ENCODE data around the gene ARID5A. TPM values are rescaled to one million over a fixed set of nuclear protein-coding genes. Genes with fewer than 3 reads are reported as not detected.

ARID5A gene
- total and polyA plus RNA-seq, 2 of the 13 experiments (the other 11 are each of a cell fraction or from before 2014, with no cell fraction given), result 6.0 to 9.5 TPM

DNA sequence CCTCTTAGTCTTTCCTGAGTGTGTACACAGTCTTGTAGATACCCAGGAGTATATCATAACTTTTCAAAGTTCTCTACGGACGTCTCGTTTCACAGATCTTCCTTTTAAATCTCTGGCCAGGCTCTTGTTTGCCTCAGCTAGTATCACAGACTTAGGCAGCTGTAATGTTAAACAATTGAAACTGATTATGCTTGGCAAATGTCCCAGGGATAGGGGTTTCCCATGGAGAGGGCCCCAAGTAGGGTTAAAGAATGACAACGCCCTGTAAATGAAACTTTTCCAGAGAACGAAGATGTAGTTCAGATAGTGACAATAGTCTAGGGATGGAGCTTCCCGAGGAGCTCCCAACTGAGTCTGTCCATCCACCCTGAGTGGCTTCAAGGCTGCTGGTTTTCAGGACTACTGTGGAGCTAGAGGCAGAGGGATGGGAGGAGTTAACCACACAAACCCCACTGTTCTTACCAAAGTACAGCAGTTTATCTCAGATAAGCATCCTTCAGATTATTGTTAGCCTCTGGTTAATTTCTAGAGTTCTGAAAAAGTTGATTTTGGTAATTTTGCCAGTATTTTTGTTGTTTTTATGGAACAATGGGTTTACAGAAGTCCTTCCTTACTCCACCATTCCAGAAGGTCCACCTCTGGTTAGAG is 40.4 kb upstream of the ARID5A start (continued):
- TF ChIP-seq, protein P1, sequence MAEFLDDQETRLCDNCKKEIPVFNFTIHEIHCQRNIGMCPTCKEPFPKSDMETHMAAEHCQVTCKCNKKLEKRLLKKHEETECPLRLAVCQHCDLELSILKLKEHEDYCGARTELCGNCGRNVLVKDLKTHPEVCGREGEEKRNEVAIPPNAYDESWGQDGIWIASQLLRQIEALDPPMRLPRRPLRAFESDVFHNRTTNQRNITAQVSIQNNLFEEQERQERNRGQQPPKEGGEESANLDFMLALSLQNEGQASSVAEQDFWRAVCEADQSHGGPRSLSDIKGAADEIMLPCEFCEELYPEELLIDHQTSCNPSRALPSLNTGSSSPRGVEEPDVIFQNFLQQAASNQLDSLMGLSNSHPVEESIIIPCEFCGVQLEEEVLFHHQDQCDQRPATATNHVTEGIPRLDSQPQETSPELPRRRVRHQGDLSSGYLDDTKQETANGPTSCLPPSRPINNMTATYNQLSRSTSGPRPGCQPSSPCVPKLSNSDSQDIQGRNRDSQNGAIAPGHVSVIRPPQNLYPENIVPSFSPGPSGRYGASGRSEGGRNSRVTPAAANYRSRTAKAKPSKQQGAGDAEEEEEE (CRISPR knock-in tag; IDR thresholded peaks at IDR 0.05; ENCODE audit: borderline replicate concordance), result no peak
- no peak for TF ChIP-seq WIZ (CRISPR knock-in tag; IDR thresholded peaks at IDR 0.05)

DNA sequence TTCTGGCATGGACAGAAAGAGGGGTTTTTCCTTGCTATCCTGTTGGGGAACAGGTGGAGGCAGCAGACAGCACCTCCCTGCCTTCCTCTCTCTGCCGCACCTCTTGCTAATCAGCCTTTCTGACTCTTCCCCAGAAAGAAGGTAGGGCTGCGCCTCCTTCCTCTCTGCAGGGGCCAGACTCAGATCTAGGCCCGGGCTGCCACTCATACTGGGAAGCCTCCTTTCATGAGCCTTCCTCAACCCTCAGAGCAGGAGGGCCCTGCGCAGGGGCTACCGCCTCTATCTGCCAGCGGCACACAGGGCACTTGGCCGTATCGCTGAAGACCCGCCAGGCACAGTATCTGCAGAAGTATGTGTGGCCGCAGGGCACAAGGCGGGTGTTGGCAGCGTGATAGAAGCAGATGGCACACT is 38.5 kb upstream of the ARID5A start:
- no peak overlapping the region for H3K4me3 ChIP-seq (replicated peaks in 1 of 3; ENCODE audit: insufficient read depth in 1 of 3, low read depth in 2 of 3, low read length in 3 of 3)
- H3K9me3 ChIP-seq (ENCODE audit: low read length), result no peaks in the 10 kb centered on the region
- no TSS peak for BruUV-seq (replicated peaks)
- H3K4me2 ChIP-seq (ENCODE audit: low read depth, low read length), result no peak overlapping the region
- peaks cover 0 to 5% of the 10 kb centered on the region in 2 experiments; a peak in 2 of 5 replicates for H3K27me3 ChIP-seq (ENCODE audit: control insufficient read depth in 1 of 2, insufficient read depth in 2 of 2, low read length in 2 of 2)
- in situ Hi-C loops (cut with HindIII; ENCODE audit: extremely low pct_ligation_motif_present, low pct_unique_long_range_greater_than_20kb) (no loop called here), intact Hi-C loops (cut with micrococcal nuclease; ENCODE audit: unreplicated experiment) (no loop called here)
- no peaks in the 10 kb centered on the region for H3K36me3 ChIP-seq (replicated peaks in 1 of 2; ENCODE audit: control insufficient read depth in 1 of 2, insufficient read depth in 2 of 2, low read length in 2 of 2)
- DNase-seq (ENCODE audit: low spot score) (no peak), FAIRE-seq (no peak), ATAC-seq (no peak)
- no peak overlapping the region for H2AFZ ChIP-seq (ENCODE audit: low read length)
- TF ChIP-seq, protein P2, sequence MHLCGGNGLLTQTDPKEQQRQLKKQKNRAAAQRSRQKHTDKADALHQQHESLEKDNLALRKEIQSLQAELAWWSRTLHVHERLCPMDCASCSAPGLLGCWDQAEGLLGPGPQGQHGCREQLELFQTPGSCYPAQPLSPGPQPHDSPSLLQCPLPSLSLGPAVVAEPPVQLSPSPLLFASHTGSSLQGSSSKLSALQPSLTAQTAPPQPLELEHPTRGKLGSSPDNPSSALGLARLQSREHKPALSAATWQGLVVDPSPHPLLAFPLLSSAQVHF (CRISPR knock-in tag; IDR thresholded peaks at IDR 0.05), result no peak
- TF ChIP-seq, protein P3, sequence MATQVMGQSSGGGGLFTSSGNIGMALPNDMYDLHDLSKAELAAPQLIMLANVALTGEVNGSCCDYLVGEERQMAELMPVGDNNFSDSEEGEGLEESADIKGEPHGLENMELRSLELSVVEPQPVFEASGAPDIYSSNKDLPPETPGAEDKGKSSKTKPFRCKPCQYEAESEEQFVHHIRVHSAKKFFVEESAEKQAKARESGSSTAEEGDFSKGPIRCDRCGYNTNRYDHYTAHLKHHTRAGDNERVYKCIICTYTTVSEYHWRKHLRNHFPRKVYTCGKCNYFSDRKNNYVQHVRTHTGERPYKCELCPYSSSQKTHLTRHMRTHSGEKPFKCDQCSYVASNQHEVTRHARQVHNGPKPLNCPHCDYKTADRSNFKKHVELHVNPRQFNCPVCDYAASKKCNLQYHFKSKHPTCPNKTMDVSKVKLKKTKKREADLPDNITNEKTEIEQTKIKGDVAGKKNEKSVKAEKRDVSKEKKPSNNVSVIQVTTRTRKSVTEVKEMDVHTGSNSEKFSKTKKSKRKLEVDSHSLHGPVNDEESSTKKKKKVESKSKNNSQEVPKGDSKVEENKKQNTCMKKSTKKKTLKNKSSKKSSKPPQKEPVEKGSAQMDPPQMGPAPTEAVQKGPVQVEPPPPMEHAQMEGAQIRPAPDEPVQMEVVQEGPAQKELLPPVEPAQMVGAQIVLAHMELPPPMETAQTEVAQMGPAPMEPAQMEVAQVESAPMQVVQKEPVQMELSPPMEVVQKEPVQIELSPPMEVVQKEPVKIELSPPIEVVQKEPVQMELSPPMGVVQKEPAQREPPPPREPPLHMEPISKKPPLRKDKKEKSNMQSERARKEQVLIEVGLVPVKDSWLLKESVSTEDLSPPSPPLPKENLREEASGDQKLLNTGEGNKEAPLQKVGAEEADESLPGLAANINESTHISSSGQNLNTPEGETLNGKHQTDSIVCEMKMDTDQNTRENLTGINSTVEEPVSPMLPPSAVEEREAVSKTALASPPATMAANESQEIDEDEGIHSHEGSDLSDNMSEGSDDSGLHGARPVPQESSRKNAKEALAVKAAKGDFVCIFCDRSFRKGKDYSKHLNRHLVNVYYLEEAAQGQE (IDR thresholded peaks at IDR 0.05; ENCODE audit: borderline replicate concordance in 1 of 2, low read depth in 1 of 2, low read length in 2 of 2), result no peak
- TF ChIP-seq SMAD1 (CRISPR knock-in tag; IDR thresholded peaks at IDR 0.05; ENCODE audit: borderline replicate concordance, low read depth), result no peak
- no peak for TF ChIP-seq ZNF274 (CRISPR knock-in tag; IDR thresholded peaks at IDR 0.05)
- TF ChIP-seq CHCHD3 (CRISPR knock-in tag; IDR thresholded peaks at IDR 0.05), result no peak
- TF ChIP-seq SP2 (CRISPR knock-in tag; IDR thresholded peaks at IDR 0.05), result no peak
- TF ChIP-seq, protein P4, sequence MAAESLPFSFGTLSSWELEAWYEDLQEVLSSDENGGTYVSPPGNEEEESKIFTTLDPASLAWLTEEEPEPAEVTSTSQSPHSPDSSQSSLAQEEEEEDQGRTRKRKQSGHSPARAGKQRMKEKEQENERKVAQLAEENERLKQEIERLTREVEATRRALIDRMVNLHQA (CRISPR knock-in tag; IDR thresholded peaks at IDR 0.05), result no peak
- no peak for TF ChIP-seq ZNF724P (CRISPR knock-in tag; IDR thresholded peaks at IDR 0.05; ENCODE audit: borderline replicate concordance)
- no peak for TF ChIP-seq PAWR (CRISPR knock-in tag; IDR thresholded peaks at IDR 0.05; ENCODE audit: borderline replicate concordance)
- H3K79me2 ChIP-seq (ENCODE audit: insufficient read depth, low read length), result no peaks in the 10 kb centered on the region
- peaks cover 21% of the 10 kb centered on the region for H3K4me1 ChIP-seq (ENCODE audit: insufficient read depth, low read length)
- no peak overlapping the region for H3K27ac ChIP-seq (ENCODE audit: extremely low read length, insufficient read depth, low read length)
- no peak overlapping the region for H3K9ac ChIP-seq (ENCODE audit: insufficient read depth, low read depth, low read length)
- H4K20me1 ChIP-seq (ENCODE audit: insufficient read depth, low read length), result no peaks in the 10 kb centered on the region
- ChIA-PET POLR2A (no interaction called here), CTCF (ENCODE audit: low intra/inter-chr PET ratio, low total read pairs) (no interaction called here)
- 68% methylated on average over 12 of the region's 12 CpGs for WGBS (ENCODE audit: low lambda C conversion rate)
